Osteoblast (primary cell): ENCODE data around the gene FEM1A. TPM values are rescaled to one million over a fixed set of nuclear protein-coding genes. Genes with fewer than 3 reads are reported as not detected.
"Not testable (repeated sequence)": the region's sequence is repeated elsewhere in the genome, so short reads cannot be mapped to it uniquely, and the experiment has no call there.

Experiments
- DNase-seq: peaks from one replicate; pipeline ENCODE4 v3.0.0; 2011; ENCODE audit warnings: low spot score, mixed read lengths; ENCODE audit not compliant: insufficient read length; ENCODE audit errors: missing footprints
- H2AFZ ChIP-seq: 2 replicates; pipeline ENCODE4 v1.6.0; 2011; ENCODE audit warnings: mild to moderate bottlenecking, low read length
- H3K27ac ChIP-seq: 2 replicates; pipeline ENCODE4 v1.5.1; 2011; ENCODE audit warnings: mild to moderate bottlenecking, low read depth, low read length, moderate library complexity
- H3K27me3 ChIP-seq: 2 replicates; pipeline ENCODE4 v1.6.0; 2012; ENCODE audit warnings: mild to moderate bottlenecking, control low read depth, inconsistent platforms, low read length, moderate library complexity; ENCODE audit not compliant: insufficient read depth
- H3K36me3 ChIP-seq: 2 replicates; pipeline ENCODE4 v1.5.1; 2011; ENCODE audit warnings: mild to moderate bottlenecking, low read length, control low read depth, moderate library complexity; ENCODE audit not compliant: insufficient read depth
- H3K4me1 ChIP-seq: 2 replicates; pipeline ENCODE4 v1.5.1; 2011; ENCODE audit warnings: mild to moderate bottlenecking, low read length, control low read depth, moderate library complexity; ENCODE audit not compliant: insufficient read depth
- H3K4me2 ChIP-seq: 2 replicates; pipeline ENCODE4 v1.6.0; 2011; ENCODE audit warnings: mild to moderate bottlenecking, low read length; ENCODE audit not compliant: insufficient read depth
- H3K4me3 ChIP-seq: fragments of 200-600 bp; sonication (generic); 3 replicates; pipeline ENCODE4 v1.5.1; 2012; ENCODE audit warnings: mild to moderate bottlenecking, low read length, inconsistent platforms; ENCODE audit not compliant: insufficient read depth
- H3K79me2 ChIP-seq: 2 replicates; pipeline ENCODE4 v1.6.0; 2012; ENCODE audit warnings: mild to moderate bottlenecking, low read length, control low read depth, inconsistent platforms; ENCODE audit not compliant: insufficient read depth
- H3K9me3 ChIP-seq: 2 replicates; pipeline ENCODE4 v1.5.1; 2011; ENCODE audit warnings: low read depth, low read length, control low read depth
- H4K20me1 ChIP-seq: 2 replicates; pipeline ENCODE4 v1.6.0; 2012; ENCODE audit warnings: mild to moderate bottlenecking, low read length, control low read depth; ENCODE audit not compliant: insufficient read depth
- total RNA-seq: library from RNA; depleted of rRNA; stranded (reverse); fragments of >200 nt; gene quantifications from 2 replicates; pipeline ENCODE4 v1.2.3, GENCODE V29; 2012
- TF ChIP-seq, protein P1 (sequence below): IDR thresholded peaks from 2 replicates; pipeline ENCODE4 v1.5.1; 2011; ENCODE audit warnings: mild to moderate bottlenecking, low read depth, low read length, moderate library complexity; ENCODE audit errors: extremely low read depth

Gene FEM1A
- total RNA-seq, 1 donor = 12.7 TPM

DNA sequence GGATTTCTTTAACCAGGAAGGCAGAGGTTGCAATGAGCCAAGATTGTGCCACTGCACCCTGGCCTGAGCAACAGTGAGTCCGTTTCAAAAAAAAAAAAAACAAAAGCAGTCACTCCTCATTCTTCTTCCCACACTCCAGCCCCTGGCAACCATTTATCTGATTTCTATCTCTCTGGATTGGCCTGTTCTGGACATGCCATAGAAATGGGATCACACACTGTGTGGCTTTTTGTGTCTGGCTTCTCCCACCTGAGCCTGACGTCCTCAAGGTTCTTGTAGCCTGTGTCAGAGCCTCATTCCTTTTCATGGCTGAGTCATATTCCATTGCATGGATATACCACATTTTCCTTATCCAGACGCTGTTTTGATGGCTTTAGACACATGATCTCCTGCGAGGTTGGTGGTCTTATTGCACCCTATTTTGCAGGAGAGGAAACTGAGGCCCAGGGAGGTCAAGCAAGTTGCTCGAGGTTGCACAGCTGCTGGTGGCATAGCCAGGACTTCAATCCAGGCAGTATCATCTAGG, 15.8 kb upstream of the FEM1A start:
- Histone ChIP-seq H3K4me3 (no peak overlapping the region), H3K27me3 (no peaks in the 10 kb centered on the region), H3K79me2 (no peaks in the 10 kb centered on the region), H3K36me3 (no peaks in the 10 kb centered on the region), H2AFZ (no peak overlapping the region), H3K4me2 (no peak overlapping the region), H3K27ac (no peak overlapping the region), H3K4me1 (no peaks in the 10 kb centered on the region), H4K20me1 (no peaks in the 10 kb centered on the region), H3K9me3 (no peaks in the 10 kb centered on the region)
- TF ChIP-seq, protein P1, sequence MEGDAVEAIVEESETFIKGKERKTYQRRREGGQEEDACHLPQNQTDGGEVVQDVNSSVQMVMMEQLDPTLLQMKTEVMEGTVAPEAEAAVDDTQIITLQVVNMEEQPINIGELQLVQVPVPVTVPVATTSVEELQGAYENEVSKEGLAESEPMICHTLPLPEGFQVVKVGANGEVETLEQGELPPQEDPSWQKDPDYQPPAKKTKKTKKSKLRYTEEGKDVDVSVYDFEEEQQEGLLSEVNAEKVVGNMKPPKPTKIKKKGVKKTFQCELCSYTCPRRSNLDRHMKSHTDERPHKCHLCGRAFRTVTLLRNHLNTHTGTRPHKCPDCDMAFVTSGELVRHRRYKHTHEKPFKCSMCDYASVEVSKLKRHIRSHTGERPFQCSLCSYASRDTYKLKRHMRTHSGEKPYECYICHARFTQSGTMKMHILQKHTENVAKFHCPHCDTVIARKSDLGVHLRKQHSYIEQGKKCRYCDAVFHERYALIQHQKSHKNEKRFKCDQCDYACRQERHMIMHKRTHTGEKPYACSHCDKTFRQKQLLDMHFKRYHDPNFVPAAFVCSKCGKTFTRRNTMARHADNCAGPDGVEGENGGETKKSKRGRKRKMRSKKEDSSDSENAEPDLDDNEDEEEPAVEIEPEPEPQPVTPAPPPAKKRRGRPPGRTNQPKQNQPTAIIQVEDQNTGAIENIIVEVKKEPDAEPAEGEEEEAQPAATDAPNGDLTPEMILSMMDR = no peak
- no peak for DNase-seq

DNA sequence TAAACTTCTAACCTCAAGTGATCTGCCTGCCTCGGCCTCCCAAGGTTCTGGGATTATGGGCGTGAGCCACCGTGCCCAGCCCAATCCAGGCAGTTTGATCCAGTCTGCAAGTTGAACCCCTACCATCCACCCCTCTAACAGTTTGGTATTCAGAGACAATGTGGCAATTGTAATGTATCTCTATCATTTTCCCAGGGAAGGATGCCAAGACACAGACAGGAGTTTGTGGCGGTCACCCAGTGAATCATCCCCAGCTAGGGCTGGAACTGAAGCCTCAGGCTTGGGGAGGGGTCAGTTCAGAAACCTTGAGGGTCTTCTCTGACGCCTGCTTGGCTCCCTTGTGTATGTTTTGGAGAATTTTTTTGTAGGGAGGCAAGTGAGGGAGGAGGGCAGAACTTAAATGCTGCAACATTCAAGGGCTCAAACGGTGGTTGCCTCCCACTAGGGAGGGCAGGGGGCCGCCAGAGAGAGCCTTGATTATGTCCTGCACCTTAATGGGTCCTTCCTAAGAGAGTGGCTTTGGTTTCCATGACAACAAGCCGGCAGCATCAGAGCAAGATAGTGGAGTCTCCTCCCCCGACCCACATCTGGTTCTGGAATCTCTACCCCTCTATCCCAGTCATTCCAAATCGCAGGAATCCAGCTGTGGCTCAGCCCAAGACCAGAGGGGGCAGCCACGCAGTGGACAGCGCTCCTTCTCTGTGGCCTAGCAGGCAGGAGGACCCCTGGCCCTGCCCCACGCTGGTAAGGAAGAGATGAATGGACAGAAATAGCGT, 14.9 kb upstream of the FEM1A start:
- Histone ChIP-seq H3K79me2 (no peaks in the 10 kb centered on the region), H4K20me1 (no peaks in the 10 kb centered on the region), H3K27me3 (no peaks in the 10 kb centered on the region), H2AFZ (no peak overlapping the region), H3K4me1 (no peaks in the 10 kb centered on the region), H3K4me3 (no peak overlapping the region), H3K36me3 (no peaks in the 10 kb centered on the region), H3K4me2 (no peak overlapping the region), H3K9me3 (peaks cover 2% of the 10 kb centered on the region), H3K27ac (no peak overlapping the region)
- TF ChIP-seq, protein P1 = no peak
- no peak for DNase-seq

DNA sequence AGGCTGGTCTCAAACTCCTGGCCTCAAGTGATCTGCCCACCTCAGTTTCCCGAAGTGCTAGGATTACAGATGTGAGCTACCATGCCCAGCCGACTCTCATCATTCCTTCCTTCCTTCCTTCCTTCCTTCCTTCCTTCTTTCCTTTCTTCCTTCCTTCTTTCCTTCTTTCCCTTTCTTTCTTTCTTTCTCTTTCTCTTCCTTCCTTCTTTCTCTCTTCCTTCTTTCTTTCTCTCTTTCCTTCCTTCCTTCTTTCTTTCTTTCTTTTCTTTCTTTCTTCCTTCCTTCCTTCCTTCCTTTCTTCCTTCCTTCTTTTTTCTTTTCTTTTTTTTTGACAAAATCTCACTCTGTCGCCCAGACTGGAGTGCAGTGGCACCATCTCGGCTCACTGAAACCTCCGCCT, 13.4 kb upstream of the FEM1A start:
- not testable (repeated sequence) for H4K20me1 ChIP-seq, H3K4me1 ChIP-seq, H3K36me3 ChIP-seq, H3K9me3 ChIP-seq, DNase-seq, H3K4me2 ChIP-seq, H3K4me3 ChIP-seq, H3K27me3 ChIP-seq, H3K27ac ChIP-seq, H3K79me2 ChIP-seq, H2AFZ ChIP-seq

DNA sequence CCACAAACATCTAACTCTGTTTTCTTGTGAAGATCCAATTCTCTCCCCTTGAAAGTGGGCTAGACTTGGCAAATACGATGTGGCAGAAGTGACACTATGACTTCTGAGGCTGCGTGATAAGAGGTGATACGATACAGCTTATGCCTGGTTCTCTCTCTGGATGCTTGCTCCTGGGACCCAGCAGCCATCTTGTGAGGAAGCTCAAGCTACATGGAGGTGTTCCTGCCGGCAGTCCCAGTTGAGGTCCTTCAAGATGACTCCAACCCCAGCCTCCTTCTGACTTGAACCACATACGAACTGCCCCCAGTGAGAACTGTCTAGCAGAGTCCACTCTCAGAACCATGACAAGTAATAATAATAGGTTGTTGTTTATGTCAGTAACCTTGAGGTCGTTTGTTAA, 10.7 kb upstream of the FEM1A start:
- no peak overlapping the region for H3K4me2 ChIP-seq
- H3K4me3 ChIP-seq = no peak overlapping the region
- H3K9me3 ChIP-seq = peaks cover 2% of the 10 kb centered on the region
- H4K20me1 ChIP-seq = no peaks in the 10 kb centered on the region
- no peaks in the 10 kb centered on the region for H3K4me1 ChIP-seq
- TF ChIP-seq, protein P1 = no peak
- no peak overlapping the region for H3K27ac ChIP-seq
- peaks cover 2% of the 10 kb centered on the region for H3K27me3 ChIP-seq
- no peak for DNase-seq
- H2AFZ ChIP-seq = no peak overlapping the region
- no peaks in the 10 kb centered on the region for H3K36me3 ChIP-seq
- no peaks in the 10 kb centered on the region for H3K79me2 ChIP-seq
